Limb (tissue), 2 donors: ENCODE results near the gene GLMP.
"Not testable (repeated sequence)": the region's sequence is repeated elsewhere in the genome, so short reads cannot be mapped to it uniquely, and the experiment has no call there.

ENCODE experiments used
- DNase-seq, 2 donors: peaks; one replicate each; pipeline ENCODE4 v3.0.0-alpha.2; 2016; ENCODE audit errors: extremely low spot score in 2 of 2

The GLMP gene

GRCh38 chr1:156295391-156295947, at the start of gene GLMP:
Gene GLMP, minus strand, starts transcription at chr1:156295679. Its CDS starts 34 bp downstream, at chr1:156295645.
- DNase-seq: peak; percentile 64 to 75

GRCh38 chr1:156344409-156344808, 48.9 kb upstream of the GLMP start:
- DNase-seq: no peak

DNA sequence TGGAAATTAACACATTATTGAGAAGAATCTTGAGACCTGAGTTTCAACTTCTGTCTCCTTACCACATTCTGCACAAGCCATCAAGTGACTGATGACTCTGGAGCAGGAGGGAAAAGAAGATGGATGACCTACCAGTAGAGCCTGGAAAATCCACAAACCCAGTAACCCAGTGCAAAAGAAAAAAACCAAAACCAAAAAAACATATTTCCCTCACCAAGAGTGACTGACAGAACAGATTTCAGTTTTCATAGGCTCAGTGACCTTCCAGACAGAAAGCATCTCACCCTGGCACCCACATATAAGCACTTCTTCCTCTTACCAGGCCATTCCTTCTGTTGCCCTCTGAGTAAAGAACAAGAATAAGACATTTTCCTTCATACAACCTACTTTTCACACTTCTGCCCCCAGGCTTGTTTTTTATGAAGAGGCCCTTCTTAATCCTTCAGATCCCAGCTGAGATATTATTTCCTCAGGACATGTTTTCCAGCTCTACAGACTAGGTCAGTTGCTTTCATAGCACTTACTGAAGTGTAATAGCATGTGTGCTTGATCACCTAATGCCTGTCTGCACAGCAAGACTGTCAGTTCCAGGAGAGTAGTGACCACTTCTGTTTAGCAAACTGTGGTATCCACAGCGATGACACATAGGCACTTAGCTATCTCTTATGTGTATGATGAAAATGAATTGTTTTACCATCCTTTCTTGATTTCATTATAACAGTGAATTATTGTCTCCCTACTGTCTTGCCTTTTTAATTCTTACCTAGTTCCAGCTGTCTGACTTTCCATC, 46.9 kb upstream of the GLMP start:
- DNase-seq: no peak

DNA sequence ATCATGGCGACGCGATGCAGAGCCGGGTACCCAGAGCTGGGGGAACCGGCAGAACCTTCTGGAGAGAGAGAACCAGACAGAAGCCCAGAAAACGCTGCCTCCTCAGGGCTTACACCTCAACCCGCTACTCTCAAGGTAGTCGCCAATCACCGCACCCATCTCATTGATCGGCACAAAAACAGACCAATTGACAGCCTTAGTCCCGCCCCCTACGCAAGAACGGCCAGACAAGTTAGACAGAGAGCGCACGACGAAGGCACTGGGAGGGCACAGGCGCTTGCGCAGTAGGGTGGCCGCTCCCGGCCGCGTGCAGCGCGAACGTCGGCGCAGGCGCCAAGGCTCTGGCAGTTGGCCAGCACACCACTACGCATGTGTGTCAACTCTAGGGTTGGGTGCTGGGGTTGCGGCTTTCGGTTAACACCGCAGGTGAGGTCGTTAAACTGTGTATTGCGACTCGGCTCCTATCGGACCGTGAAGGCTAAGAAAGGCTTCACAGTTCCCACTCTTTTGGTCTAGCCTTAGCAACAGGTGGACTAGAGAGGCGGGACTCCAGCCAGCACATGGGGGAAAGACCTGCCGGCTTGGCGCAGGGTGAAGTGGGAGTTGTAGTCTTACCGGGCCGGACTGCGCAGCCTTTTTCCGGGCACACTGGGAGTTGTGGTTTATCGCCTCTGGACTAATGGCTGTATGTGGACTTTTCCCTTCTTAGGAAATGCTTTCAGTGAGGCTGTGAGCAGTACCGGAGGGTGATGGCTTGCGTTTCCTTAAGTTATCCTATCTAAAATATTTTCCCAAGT, 42.9 kb upstream of the GLMP start, which contains the start of the genes CCT3 and TSACC:
TSS of gene CCT3 (minus strand) at position 113 of the 797 bp plus-strand sequence. CDS start at position 5, 108 bp downstream.
TSS of gene TSACC (plus strand) at position 347 of the 797 bp plus-strand sequence. CDS start 1,232 bp downstream, outside the sequence.
- DNase-seq: peak; percentile 99 to 100

GRCh38 chr1:156337888-156338179, 42.4 kb upstream of the GLMP start:
- DNase-seq: no peak

- no peak for DNase-seq
These were observed 41.8 kb upstream of the GLMP start for GRCh38 chr1:156337052-156337887.

GRCh38 chr1:156336242-156336641, 40.8 kb upstream of the GLMP start:
- DNase-seq: no peak

DNA sequence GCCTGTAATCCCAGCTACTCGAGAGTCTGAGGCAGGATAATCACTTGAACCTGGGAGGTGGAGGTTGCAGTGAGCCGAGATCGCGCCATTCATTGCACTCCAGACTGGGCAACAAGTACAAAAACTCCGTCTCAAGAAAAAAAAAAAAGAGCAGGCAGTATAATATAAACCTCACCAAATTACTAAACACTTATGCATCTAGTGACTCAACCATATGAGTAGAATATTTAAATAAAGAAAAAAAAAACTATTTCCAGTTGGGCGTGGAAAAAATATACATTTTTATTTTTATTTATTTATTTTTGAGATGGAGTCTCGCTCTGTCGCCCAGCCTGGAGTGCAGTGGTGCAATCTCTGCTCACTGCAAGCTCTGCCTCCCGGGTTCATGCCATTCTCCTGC, 27.7 kb upstream of the GLMP start:
- DNase-seq: not testable (repeated sequence)

DNA sequence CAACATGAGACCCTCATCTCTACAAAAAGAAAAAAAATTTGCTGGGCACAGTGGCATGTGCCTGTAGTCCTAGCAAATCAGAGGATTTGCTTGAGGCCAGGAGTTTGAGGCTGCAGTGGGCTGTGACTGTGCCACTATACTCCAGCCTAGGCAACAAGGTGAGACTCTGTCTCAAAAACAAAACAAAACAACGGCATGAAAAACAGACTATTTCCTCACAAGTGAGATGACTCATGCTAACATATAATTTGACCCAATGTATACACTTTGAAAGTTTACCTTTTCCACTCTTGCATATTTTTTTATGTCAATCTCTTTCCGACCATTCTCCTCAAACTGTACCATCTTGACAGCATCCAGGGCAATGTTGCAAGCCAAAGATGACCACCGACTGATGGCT, 25.1 kb upstream of the GLMP start:
- no peak for DNase-seq

GRCh38 chr1:156319664-156320063, 24.2 kb upstream of the GLMP start:
- DNase-seq: peak in 1 of 2 donors; percentile 19

- DNase-seq: no peak
These were observed 21.4 kb upstream of the GLMP start for GRCh38 chr1:156316909-156317308.

DNA sequence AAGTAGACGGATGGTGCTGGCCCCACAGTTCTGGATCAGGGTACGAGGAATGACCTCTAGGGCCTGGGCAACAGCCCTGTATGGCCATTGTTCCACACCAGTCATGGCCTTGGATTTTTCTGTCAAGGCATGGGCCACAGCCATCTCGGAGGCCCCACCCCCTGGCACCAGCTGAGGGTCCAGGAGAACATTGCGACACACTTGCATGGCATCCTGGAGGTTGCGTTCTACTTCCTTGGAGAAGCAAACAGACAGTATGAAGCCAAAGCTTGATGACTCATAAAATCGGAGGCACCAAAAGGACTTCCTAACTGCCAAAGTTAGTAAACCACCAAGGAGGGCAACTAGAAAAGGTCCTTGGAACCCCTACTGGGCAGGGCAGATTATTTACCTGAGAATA, 15.5 kb upstream of the GLMP start:
- no peak for DNase-seq

DNA sequence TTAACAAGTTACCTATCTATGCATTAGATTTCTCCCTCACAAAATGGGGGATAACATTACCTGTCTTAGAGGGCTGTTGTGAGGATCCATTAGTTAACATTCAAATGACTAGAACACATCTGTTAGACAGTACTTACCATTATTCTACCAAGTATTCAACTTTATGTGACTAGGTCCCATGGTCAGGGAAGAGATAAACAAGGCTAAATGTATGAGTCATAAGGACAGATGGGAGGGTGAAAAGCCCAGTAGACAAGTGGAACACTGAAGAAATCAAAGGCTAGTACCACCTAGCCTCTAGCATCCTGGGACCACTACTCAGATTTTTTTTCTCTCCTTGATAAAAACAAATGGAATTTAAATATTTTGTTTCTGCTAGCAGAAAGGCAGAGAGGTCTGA, 12.6 kb upstream of the GLMP start:
- DNase-seq: no peak

GRCh38 chr1:156305215-156305614, 9.7 kb upstream of the GLMP start:
- no peak for DNase-seq

- DNase-seq: no peak
These were observed 7.8 kb upstream of the GLMP start for GRCh38 chr1:156303241-156303640.

DNA sequence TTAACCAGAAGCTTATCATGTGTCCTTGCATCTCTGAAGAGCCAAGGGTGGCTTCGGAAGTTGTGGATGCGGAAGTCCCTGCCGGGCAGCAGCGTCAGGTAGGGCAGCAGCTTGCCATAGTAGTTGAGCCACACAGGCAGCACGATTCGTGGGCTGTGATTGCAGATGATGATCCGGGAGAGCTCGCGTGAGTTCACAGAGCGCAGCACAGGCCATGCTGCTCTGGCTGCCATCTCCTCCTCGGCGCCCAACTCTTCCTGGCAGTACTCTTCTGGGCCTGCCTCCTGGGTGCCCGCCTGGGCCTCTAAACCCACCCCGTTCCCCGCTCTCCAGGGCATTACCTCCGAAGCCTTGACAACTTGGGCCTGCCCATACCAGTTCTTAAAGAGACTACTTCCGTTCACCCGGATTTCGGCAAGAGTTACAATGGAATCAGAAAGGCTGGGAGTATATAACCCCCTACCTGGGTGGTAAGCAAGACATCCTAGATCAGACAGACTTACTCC, 3.4 kb upstream of the GLMP start, which contains the start of gene VHLL:
TSS of gene VHLL (minus strand) at position 456 of the 506 bp plus-strand sequence. CDS start at position 338, 118 bp downstream.
- no peak for DNase-seq

- DNase-seq: no peak
These were observed 1.6 kb downstream of the GLMP start for GRCh38 chr1:156293895-156294294.

GRCh38 chr1:156293098-156293434, 2.4 kb downstream of the GLMP start:
- DNase-seq: no peak

DNA sequence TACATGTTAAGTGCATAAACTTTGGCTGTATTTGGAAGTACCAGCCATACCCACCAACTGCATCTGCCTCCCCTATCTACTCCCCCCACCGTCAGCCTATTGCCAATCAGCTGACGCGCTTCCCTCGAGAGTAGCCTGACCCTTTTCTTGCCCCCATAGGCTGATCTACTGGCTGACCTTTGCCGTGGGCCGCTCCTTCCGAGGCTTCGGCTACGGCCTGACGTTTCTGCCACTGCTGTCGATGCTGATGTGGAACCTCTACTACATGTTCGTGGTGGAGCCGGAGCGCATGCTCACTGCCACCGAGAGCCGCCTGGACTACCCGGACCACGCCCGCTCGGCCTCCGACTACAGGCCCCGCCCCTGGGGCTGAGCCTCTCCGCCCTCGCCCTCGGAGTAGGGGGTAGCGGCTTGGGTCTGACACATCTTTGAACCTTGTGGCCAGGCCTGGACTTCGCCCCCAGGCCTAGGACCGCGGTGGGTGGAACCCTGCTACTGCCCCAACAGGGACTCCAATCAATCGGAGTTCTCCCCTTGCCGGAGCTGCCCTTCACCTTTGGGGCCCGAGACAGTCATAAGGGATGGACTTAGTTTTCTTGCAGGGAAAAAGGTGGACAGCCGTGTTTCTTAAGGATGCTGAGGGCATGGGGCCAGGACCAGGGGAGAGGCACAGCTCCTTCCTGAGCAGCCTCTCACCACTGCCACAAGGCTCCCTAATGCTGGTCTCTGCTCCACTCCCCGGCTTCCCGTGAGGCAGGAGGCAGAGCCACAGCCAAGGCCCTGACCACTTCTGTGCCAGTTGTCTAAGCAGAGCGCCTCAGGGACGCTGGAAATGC, 4.0 kb downstream of the GLMP start:
- peak; percentile 80 to 86 for DNase-seq

DNA sequence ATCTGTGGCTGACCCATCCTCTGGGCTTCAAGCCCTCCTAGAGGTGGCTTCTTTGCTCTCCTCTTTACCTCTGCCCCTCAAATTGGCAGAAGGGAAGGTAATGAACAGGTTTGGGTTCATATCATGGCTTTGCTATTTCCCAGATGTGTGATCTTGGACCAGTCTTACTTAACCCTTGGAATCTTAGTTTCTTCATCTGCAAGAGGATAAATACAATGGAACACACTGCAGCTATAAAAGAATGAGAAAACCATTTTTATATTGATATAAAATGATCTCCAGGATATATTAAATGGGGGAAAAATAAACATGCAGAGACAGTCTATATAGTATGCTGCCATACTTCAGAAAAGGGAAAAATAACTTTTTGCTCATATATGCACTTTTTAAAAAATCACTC, 5.6 kb downstream of the GLMP start:
- no peak for DNase-seq
